SK-MEL-5 (cell line): ENCODE data around the gene BTF3L4. TPM values are rescaled to one million over a fixed set of nuclear protein-coding genes. Genes with fewer than 3 reads are reported as not detected.
"Not testable (repeated sequence)": the region's sequence is repeated elsewhere in the genome, so short reads cannot be mapped to it uniquely, and the experiment has no call there.

Source experiments
- DNase-seq: peaks from one replicate; pipeline ENCODE4 v3.0.0-alpha.2; 2016; ENCODE audit warnings: low read depth, low spot score
- in situ Hi-C: cut with HindIII; loops from 2 replicates; pipeline ENCODE4 v1.10.0; 2016; ENCODE audit warnings: low sequenced_read_pairs, high pct_unique_total_duplicates, low pct_unique_long_range_greater_than_20kb
- total RNA-seq: library from RNA; depleted of rRNA; stranded (reverse); fragments of >200 nt; shearing (Covaris generic); gene quantifications from 2 replicates; pipeline ENCODE4 v1.2.3, GENCODE V29; 2014

Gene BTF3L4
- total RNA-seq, 1 experiment from 2014 or later, result 48.5 TPM

DNA sequence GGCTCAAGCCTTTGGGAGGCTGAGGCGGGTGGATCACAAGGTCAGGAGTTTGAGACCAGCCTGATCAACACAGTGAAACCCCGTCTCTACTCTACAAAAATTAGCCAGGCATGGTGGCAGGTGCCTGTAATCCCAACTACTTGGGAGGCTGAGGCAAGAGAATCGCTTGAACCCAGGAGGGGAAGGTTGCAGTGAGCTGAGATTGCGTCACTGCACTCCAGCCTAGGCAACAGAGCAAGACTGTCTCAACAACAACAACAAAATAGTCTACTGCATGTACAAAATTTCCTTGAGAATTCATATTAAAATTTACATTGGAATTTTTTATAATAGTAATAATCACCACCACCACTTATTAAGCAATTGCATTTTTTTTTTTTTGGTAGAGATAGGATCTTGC lies 6.8 kb upstream of the BTF3L4 start:
- in situ Hi-C loops, DNase-seq: not testable (repeated sequence)

GRCh38 chr1:52053862-52054261 lies 2.2 kb upstream of the BTF3L4 start:
- in situ Hi-C loops, result loop anchor here (25.0 kb wide), 1 partner anchor 258 kb away; no protein-coding TSS in a partner anchor
- no peak for DNase-seq

DNA sequence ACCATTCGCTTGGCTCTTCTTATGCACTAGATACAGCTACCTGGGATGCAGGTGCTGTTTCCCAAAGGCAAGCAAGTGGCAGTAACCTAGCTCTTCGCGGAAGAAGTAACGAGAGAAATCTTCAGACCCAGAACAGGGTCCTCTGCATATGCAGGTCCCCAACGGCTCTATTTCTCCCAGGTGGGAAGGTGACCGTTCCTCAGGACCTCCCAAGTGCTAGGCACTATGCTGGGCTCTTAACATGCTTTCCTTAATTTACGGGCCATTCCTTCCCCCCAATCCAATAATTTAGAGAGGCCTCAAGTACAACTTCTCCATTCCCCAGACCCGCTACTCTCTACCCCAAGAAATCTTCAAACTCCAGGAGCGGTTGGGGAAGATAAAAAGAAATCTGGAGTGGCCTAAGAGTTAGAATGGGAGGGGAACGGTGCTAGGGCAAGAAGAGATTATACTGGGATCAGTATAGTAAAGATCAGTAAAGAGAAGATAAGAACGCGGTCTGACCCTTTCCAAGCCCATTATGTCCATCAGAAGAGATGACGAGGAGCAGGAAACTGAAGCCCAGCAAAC lies 1.5 kb upstream of the BTF3L4 start:
- DNase-seq, result no peak
- in situ Hi-C loops, result loop anchor here (25.0 kb wide), 1 partner anchor 258 kb away; no protein-coding TSS in a partner anchor

DNA sequence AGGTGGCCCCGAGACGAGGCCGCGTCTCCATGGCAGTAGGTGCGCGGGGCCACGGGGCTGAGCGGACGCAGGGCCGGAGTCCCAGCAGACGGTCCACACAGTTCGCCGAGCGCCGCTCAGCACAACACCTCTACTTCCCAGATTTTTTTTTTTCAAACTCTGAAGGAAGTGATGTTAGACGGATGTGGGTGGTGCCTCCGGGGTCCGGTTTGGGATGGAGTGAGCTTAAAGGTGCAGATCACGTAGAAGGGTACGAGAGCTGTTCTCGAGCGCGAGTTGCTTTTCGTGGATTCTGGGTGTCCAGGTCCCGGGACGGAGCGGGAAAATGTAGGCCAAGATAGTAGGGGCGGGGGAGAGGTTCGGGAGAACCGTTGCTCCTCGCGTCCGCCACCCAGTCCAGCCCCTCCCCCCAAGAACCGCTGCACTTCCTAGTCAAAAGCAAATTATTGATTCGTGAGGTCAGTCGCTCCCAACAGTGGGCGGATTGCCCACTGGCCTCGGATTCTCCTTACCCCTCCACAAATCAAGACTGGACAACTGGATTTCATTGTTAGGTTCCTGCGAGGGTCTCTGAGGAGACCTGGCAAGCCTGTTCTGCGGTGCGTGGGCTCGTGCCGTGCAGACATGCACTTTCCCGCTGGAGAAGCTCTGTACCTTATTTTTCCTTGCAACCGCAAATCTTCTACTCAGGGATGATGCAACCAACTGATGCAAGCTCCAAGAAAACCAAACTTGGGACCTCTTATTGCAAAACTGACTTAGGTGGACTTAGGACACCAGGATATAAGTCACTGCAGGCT lies 829 bp upstream of the BTF3L4 start, which contains the start of gene TXNDC12:
TSS of gene TXNDC12 (minus strand) at position 126 of the 800 bp plus-strand sequence. CDS start at position 31, 95 bp downstream.
- in situ Hi-C loops, result loop anchor here (25.0 kb wide), 1 partner anchor 257 kb away; no protein-coding TSS in a partner anchor

GRCh38 chr1:52055866-52056162 lies 281 bp upstream of the BTF3L4 start:
- no peak for DNase-seq
- in situ Hi-C loops, result loop anchor here (25.0 kb wide), 1 partner anchor 256 kb away; no protein-coding TSS in a partner anchor

More for the DNA sequence above, 829 bp upstream of the BTF3L4 start, which contains the start of gene TXNDC12:
- DNase-seq, result peak; percentile 91

GRCh38 chr1:52056937-52057231 lies 789 bp downstream of the BTF3L4 start:
- in situ Hi-C loops, result loop anchor here (25.0 kb wide), 1 partner anchor 255 kb away; no protein-coding TSS in a partner anchor
- DNase-seq, result no peak

DNA sequence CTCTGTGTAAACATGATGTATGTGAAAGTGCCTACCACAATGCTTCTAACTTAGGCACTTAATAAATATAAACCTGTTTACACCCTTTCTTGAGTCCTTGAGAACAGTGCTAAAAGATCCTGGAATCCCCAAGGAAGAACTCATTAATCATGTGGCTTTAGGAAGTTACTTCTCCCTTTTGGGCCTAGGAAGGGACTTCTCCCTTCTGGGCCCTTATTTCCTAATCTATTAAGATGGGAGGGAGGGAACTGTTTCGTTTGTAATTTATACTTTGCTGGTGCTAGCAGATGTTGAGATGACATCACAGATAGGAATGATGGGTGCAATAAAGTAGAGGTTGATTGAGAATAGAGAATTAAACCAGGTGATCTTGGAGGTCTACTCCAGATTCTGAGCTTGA lies 1.2 kb downstream of the BTF3L4 start:
- no peak for DNase-seq
- in situ Hi-C loops, result loop anchor here (25.0 kb wide), 1 partner anchor 255 kb away; no protein-coding TSS in a partner anchor

GRCh38 chr1:52057876-52058415 lies 1.9 kb downstream of the BTF3L4 start:
- in situ Hi-C loops, result loop anchor here (25.0 kb wide), 1 partner anchor 254 kb away; no protein-coding TSS in a partner anchor
- no peak for DNase-seq

- DNase-seq, result no peak
- in situ Hi-C loops, result loop anchor here (25.0 kb wide), 1 partner anchor 253 kb away; no protein-coding TSS in a partner anchor
Observed at GRCh38 chr1:52059321-52059720, 3.2 kb downstream of the BTF3L4 start.

- DNase-seq, result no peak
- in situ Hi-C loops, result loop anchor here (25.0 kb wide), 1 partner anchor 252 kb away; no protein-coding TSS in a partner anchor
Observed at GRCh38 chr1:52059888-52060287, 3.8 kb downstream of the BTF3L4 start.

DNA sequence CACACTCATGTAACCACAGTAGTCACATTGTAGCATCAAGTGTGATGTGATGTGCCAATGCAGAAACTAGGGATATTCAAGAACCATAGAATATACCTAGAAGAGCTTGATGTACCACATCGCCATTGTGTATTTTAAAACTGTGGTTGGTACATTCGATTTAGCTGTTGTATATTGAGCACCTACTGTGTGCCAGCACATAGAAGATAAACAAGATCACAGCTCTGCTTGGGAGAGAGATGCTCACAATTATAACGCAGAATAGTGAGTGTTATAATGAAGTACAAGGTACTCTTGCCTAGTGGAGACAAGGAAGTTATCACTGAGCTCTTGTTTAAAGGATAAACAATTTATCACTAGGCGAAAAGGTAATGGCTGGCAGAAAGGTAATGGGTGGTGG lies 4.7 kb downstream of the BTF3L4 start:
- no peak for DNase-seq
- in situ Hi-C loops, result loop anchor here (25.0 kb wide), 1 partner anchor 251 kb away; no protein-coding TSS in a partner anchor

- DNase-seq, result no peak
- in situ Hi-C loops, result loop anchor here (25.0 kb wide), 1 partner anchor 249 kb away; no protein-coding TSS in a partner anchor
Observed at GRCh38 chr1:52063192-52063591, 7.1 kb downstream of the BTF3L4 start.

- no peak for DNase-seq
- in situ Hi-C loops, result loop anchor here (25.0 kb wide), 1 partner anchor 242 kb away; no protein-coding TSS in a partner anchor
Observed at GRCh38 chr1:52070704-52071103, 14.6 kb downstream of the BTF3L4 start.

DNA sequence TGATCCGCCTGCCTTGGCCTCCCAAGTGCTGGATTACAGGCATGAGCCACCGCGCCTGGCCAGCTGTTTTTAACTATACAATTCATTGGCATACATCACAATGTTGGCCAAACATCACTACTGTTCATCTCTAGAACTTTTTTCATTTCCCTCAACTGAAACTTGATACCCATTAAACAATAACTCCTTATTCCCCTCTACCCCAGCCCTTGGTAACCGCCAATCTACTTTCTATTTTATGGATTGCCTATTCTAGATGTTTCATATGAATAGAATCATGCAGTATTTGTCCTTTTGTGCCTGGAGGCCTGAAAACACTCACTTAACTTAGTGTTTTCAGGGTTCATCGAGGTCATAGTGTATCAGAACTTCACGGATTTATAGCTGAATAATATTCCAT lies 16.2 kb downstream of the BTF3L4 start:
- in situ Hi-C loops, result loop anchor here (25.0 kb wide), 1 partner anchor 240 kb away; no protein-coding TSS in a partner anchor
- DNase-seq, result peak; percentile 50

DNA sequence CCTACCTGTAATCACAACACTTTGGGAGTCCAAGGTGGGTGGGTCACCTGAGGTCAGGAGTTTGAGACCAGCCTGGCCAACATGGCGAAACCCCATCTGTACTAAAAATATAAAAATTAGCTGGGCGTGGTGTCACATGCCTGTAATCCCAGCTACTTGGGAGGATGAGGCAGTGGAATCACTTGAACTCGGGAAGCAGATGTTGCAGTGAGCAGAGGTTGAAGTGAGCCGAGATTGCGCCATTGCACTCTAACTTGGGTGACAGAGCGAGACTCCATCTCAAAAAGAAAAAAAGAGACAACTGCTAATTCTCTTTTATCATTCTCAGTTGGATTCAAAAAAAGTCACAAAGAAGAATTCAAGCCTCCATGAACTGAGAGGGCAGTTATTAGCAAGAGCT lies 21.2 kb downstream of the BTF3L4 start:
- in situ Hi-C loops, DNase-seq: not testable (repeated sequence)

GRCh38 chr1:52080014-52080415 lies 23.9 kb downstream of the BTF3L4 start:
- DNase-seq, result peak; percentile 20
- in situ Hi-C loops, result no loop called here

DNA sequence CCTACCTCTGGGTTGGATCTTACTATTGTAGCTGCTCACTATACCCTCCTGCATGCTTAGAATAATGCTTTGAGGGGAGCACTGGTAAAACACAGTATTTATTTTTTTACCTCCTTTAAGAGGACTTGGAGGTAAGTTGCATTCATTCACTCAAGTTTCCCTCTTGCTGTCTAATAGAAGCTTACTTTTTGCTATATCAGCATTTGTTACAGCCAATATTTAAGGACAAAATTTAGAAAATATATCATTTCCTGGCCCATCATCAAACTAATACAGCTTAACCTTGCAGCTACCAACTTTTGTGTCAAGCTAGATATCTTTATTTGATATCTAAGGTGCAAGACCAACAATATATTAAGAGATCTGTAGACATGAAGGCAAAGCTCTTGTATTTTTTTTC lies 31.8 kb downstream of the BTF3L4 start:
- DNase-seq, in situ Hi-C loops: not testable (repeated sequence)

DNA sequence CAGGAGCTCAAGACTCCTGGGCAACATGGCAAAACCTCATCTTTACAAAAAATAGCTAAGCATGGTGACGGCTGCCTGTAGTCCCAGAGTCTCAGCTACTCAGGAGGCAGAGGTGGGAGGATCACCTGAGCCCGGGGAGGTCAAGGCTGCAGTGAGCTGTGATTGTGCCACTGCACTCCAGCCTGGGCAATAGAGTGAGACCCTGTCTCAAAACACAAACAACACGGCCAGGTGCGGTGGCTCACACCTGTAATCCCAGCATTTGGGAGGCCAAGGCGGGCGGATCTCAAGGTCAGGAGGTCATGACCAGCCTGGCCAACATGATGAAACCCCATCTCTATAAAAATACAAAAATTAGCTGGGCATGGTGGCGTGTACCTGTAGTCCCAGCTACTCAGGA lies 38.2 kb downstream of the BTF3L4 start:
- DNase-seq, in situ Hi-C loops: not testable (repeated sequence)
